DOHH2 (cell line): Measurements from ENCODE around the gene CREG2.

ENCODE experiments used
- EZH2phosphoT487 ChIP-seq: fragments of 200-600 bp; sonication (generic); IDR thresholded peaks from 2 replicates; pipeline ENCODE4 v1.6.1; 2017; ENCODE audit warnings: borderline replicate concordance, mild to moderate bottlenecking, antibody characterized with exemption, low read length, moderate library complexity, mixed read lengths
- TF ChIP-seq, protein P1 (sequence below): fragments of 200-600 bp; sonication (generic); IDR thresholded peaks from one replicate; pipeline ENCODE4 v1.5.1; 2014; ENCODE audit warnings: antibody characterized with exemption, mild to moderate bottlenecking, low read depth, low read length; ENCODE audit not compliant: poor library complexity, severe bottlenecking

DNA sequence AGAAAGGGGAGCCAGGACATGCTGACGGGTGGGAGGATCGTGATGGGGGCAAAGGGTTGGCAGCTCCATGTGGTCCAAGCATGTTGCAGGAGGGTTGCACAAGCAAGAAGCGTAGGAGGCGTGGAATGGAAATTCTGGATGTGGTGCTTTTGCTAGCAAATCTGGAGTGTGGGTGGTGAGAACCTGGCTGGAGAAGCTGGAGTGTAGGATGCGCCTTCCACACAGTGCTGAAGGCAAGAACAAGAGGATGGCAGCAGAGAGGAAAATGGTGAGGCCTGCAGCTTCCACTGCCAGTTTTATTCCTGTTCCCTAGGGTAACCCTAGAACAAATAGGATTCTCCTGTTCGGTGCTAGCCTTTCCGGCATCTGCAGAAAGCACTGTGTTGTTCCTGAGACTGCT is 22.4 kb downstream of the CREG2 start:
- TF ChIP-seq, protein P1, sequence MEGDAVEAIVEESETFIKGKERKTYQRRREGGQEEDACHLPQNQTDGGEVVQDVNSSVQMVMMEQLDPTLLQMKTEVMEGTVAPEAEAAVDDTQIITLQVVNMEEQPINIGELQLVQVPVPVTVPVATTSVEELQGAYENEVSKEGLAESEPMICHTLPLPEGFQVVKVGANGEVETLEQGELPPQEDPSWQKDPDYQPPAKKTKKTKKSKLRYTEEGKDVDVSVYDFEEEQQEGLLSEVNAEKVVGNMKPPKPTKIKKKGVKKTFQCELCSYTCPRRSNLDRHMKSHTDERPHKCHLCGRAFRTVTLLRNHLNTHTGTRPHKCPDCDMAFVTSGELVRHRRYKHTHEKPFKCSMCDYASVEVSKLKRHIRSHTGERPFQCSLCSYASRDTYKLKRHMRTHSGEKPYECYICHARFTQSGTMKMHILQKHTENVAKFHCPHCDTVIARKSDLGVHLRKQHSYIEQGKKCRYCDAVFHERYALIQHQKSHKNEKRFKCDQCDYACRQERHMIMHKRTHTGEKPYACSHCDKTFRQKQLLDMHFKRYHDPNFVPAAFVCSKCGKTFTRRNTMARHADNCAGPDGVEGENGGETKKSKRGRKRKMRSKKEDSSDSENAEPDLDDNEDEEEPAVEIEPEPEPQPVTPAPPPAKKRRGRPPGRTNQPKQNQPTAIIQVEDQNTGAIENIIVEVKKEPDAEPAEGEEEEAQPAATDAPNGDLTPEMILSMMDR = no peak
- no peak for TF ChIP-seq EZH2phosphoT487
